ENCODE measurements around the gene DAPK1.
"Not testable (repeated sequence)": the region's sequence is repeated elsewhere in the genome, so short reads cannot be mapped to it uniquely, and the experiment has no call there.

The DAPK1 gene

GRCh38 chr9:87741326-87741725, 243.7 kb downstream of the DAPK1 start:
- no peak for DNase-seq
- H3K4me1 ChIP-seq: no peaks in the 10 kb centered on the region
- no peak for TF ChIP-seq CTCF (IDR thresholded peaks at IDR 0.05)
- H3K27me3 ChIP-seq: no peaks in the 10 kb centered on the region
- H3K27ac ChIP-seq: no peak overlapping the region
- intact Hi-C loops (cut with DNase I; ENCODE audit: low total_unique reads): loop anchor here (10.0 kb wide), 1 partner anchor 47 kb away; no protein-coding TSS in a partner anchor
- H3K36me3 ChIP-seq: no peaks in the 10 kb centered on the region
- H3K4me3 ChIP-seq: no peak overlapping the region
- peaks cover 0 to 7% (median 6%) of the 10 kb centered on the region in 3 donors for H3K9me3 ChIP-seq

GRCh38 chr9:87741891-87742290, 244.2 kb downstream of the DAPK1 start:
- no peak for DNase-seq
- TF ChIP-seq CTCF (IDR thresholded peaks at IDR 0.05): no peak
- no peaks in the 10 kb centered on the region for H3K4me1 ChIP-seq
- no peak overlapping the region for H3K27ac ChIP-seq
- H3K4me3 ChIP-seq: no peak overlapping the region
- no peaks in the 10 kb centered on the region for H3K27me3 ChIP-seq
- intact Hi-C loops (cut with DNase I; ENCODE audit: low total_unique reads): loop anchor here (10.0 kb wide), 1 partner anchor 47 kb away; no protein-coding TSS in a partner anchor
- no peaks in the 10 kb centered on the region for H3K36me3 ChIP-seq
- peaks cover 0 to 7% (median 6%) of the 10 kb centered on the region in 3 donors for H3K9me3 ChIP-seq

GRCh38 chr9:87742813-87743428, 245.3 kb downstream of the DAPK1 start:
- Histone ChIP-seq H3K36me3 (no peaks in the 10 kb centered on the region), H3K27ac (no peak overlapping the region), H3K4me1 (no peaks in the 10 kb centered on the region), H3K27me3 (peaks cover 0 to 4% of the 10 kb centered on the region in 2 donors), H3K4me3 (no peak overlapping the region), H3K9me3 (peaks cover 0 to 7% (median 6%) of the 10 kb centered on the region in 3 donors)
- no peak for TF ChIP-seq CTCF (IDR thresholded peaks at IDR 0.05)
- DNase-seq: no peak
- intact Hi-C loops (cut with DNase I; ENCODE audit: low total_unique reads): loop anchor here (10.0 kb wide), 1 partner anchor 48 kb away; no protein-coding TSS in a partner anchor

GRCh38 chr9:87744247-87744646, 246.6 kb downstream of the DAPK1 start:
- intact Hi-C loops (cut with DNase I; ENCODE audit: low total_unique reads): loop anchor here (10.0 kb wide), 1 partner anchor 49 kb away; no protein-coding TSS in a partner anchor
- not testable (repeated sequence) for H3K36me3 ChIP-seq, DNase-seq, H3K27ac ChIP-seq, H3K27me3 ChIP-seq, H3K4me3 ChIP-seq, H3K4me1 ChIP-seq, H3K9me3 ChIP-seq

- H3K27ac ChIP-seq: no peak overlapping the region
- no peak overlapping the region for H3K4me3 ChIP-seq
- TF ChIP-seq CTCF (IDR thresholded peaks at IDR 0.05): no peak
- intact Hi-C loops (cut with DNase I; ENCODE audit: low total_unique reads): loop anchor here (10.0 kb wide), 1 partner anchor 51 kb away; no protein-coding TSS in a partner anchor
- H3K9me3 ChIP-seq: peaks cover 0 to 7% (median 6%) of the 10 kb centered on the region in 3 donors
- peaks cover 0 to 4% of the 10 kb centered on the region in 2 donors for H3K27me3 ChIP-seq
- no peaks in the 10 kb centered on the region for H3K4me1 ChIP-seq
- no peak for DNase-seq
- no peaks in the 10 kb centered on the region for H3K36me3 ChIP-seq
Measured at GRCh38 chr9:87746186-87746585, 248.5 kb downstream of the DAPK1 start.

- intact Hi-C loops (cut with DNase I; ENCODE audit: low total_unique reads): loop anchor here (10.0 kb wide), 1 partner anchor 54 kb away; no protein-coding TSS in a partner anchor
- Histone ChIP-seq H3K27ac (no peak overlapping the region), H3K9me3 (no peaks in the 10 kb centered on the region), H3K27me3 (peaks cover 0 to 4% of the 10 kb centered on the region in 2 donors), H3K4me1 (no peaks in the 10 kb centered on the region), H3K36me3 (no peaks in the 10 kb centered on the region), H3K4me3 (no peak overlapping the region)
- TF ChIP-seq CTCF (IDR thresholded peaks at IDR 0.05): no peak
- no peak for DNase-seq
Measured at GRCh38 chr9:87748881-87749280, 251.2 kb downstream of the DAPK1 start.

Data from tibial artery (tissue), 4 donors.